ENCODE data around the gene GAL3ST2.
"Not testable (repeated sequence)": the region's sequence is repeated elsewhere in the genome, so short reads cannot be mapped to it uniquely, and the experiment has no call there.

GAL3ST2 gene

DNA sequence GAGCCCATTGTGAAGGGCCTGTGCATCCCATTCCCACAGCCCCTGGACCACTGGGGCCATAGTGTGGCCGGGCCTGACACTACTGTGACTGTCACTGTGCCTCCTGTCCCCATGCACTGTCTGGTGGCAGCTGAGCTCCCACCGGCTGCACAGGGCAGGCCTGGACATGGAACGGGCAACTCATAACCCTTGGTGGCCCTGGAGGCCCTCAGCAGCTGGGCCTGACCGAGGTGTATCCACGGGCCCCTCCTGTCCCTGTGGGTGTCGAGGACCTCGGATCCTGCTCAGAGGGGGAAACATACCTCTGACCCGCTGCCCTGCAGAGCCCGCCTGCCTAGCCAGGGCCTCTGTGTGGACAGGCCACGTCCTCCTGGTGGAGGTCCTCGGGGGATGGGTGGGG is 7.8 kb upstream of the GAL3ST2 start:
- DNase-seq (ENCODE audit: low read depth) = no peak

DNA sequence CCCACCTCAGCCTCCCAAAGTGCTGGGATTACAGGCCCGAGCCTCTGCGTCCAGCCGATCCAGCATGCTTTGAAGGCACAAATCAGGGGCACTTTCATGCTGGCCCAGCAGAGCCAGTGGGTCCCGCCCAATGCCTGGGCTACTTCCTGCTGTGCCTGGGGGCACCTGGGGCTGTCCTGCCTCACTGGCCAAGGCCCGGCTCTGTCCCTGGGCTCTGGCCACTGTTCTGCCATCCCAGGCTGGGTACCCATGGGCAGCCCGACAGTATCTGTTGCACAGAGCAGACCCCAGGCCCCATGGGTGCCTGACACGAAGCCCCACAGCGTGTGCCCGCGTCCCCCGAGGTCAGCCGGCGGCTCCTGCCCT is 6.8 kb upstream of the GAL3ST2 start:
- DNase-seq (ENCODE audit: low read depth) = no peak

DNA sequence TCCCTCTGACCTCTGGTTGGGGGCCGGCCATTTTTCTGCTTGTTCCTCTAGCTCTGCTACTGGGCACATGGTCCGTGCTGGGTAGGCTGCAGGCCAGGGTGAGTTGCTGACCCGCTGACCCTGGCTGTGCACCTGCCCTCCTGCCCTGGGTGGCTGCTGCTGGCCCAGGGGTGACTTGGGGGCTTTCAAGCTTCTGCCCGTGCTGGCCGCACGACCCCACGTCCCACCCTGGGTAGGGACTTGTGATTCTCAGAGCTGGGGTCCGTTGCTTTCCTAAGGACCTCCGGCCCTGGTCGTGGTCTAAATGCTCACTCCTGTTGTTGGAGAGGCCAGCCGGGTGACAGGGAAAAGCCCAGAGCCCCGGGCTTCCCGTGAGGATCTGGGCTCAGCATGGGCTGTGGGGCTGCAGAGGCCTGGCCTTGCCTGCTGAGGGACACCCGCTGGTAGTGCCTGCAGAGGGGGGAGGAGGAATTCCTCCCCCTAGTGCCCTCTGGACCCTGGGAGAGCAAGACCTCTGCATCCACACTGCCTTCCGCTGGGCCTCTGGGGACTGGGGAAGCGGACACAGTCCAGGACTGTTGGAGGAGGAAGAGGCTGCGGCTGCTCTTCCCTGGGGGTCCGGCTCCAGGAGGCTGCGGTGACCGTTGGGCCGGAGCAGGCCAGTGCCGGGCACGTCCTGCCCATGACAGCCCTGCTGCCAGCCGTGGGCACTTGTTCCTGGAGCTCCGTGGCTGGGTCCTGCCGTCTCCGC is 6.3 kb upstream of the GAL3ST2 start:
- DNase-seq (ENCODE audit: low read depth) = no peak

DNA sequence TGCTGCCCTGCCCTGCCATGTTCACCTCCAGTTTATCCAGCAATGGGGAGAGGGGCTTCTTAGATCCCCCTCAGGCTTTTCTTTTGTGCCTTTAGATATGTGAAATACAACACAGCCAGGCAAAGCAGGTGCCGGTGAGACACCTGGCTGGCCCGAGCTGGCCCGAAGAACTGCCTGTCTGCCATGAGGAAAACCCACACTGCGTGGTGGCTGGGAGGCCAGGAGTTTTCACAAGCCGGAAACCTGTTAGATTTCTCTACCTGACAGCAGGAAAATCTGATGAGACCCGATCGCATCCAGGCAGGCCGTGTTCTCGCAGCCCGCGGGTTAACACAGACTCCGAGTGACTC is 5.7 kb upstream of the GAL3ST2 start:
- no peak for DNase-seq (ENCODE audit: low read depth)

DNA sequence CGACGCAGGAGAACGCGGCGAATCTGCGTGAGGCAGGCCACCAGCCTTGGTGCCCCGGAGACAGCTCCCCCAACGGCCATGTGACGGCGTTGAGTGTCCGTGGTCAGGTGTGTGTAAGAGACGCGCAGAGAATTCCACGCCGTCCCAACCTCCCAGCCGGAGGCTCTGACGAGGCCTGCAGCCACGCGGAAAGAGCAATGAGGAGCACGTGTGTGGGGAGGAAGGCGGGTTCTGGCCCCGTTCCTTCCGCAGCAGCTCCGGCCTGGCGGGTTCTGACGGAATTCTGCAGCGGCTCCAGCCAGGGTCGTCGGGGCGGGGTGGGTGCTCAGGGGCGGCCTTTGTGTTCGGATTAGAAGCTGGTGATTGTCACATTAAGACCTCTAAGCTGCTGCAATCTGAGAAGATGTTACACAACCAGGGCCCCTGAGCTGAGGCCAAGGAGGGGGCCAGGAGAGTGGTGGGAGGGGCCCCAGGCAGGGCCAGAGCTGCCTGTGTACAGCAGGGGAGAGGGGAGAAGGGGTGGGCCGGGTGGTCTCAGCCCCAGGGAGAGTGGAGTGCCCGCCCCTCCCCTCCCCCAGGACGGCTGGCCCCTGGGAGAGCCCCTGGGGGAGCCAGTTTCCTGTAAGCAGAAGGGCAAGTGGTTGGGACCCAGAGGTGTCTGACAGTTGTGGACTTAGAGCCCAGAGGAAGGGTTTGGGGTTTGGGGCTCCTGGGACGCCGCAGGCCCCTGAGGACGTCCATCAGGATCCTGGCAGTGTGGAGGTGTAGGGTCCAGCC is 5.1 kb upstream of the GAL3ST2 start:
- no peak for DNase-seq (ENCODE audit: low read depth)

DNA sequence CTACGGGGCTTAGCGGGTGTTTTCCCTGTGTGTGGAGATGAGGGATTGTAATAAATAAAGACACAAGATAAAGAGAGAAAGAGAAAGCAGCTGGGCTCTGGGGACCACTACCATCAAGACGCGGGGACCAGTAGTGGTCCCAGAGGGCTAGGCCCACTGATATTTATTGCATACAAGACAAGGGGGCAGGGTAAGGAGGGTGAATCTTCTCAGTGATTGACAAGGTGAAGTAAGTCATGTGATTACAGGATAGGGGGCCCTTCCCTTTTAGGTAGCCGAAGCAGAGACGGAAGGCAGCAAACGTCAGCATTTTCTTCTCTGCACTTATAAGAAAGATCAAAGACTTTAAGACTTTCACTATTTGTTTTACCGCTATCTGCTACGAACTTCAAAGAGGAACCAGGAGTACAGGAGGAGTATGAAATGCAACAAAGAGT is 4.5 kb upstream of the GAL3ST2 start:
- DNase-seq (ENCODE audit: low read depth) = no peak

DNA sequence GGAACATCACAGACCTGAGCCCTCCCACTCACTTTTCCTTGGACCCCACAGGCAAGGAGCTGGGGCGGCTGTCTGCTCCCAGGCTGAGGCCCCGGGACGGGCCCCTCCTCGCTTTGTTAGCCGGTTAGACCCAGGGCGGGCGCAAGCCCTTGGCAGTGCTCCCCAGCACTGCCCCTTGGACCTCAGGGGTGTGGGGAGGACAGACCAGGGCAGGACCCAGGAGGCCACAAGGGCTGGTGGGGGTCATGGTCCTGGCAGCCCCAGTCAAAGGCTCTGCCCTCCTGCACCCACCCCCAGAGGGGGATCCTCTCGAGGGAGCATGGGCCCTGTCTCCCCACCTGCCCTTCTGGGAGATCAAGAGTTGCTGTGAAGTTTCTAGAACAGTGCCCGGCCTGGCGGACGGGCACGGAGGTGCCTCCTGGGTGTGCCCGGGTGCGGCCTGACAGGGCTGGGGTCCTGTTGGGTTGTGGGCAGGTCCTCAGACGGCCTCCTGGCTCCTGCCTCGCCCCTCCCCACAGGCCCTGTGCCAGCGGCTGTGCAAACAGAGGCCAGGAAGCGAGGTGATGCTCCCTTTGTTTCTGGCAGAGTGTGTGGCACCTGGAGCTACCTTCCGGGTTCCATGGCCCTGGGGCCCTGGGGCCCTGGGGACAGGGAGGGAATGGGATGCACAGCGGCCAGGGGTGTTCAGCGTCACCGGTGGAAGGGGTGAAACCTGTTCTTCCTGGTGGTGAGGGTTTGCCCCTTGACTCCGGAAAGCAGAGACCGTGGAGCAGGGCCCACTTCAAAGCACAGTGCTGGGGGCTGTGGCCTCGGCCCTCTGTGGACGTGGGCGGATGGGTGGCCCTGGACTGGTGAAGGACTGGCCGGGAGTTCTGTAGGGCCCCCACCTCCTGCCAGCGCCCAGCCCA is 2.9 kb upstream of the GAL3ST2 start:
- no peak for DNase-seq (ENCODE audit: low read depth)

DNA sequence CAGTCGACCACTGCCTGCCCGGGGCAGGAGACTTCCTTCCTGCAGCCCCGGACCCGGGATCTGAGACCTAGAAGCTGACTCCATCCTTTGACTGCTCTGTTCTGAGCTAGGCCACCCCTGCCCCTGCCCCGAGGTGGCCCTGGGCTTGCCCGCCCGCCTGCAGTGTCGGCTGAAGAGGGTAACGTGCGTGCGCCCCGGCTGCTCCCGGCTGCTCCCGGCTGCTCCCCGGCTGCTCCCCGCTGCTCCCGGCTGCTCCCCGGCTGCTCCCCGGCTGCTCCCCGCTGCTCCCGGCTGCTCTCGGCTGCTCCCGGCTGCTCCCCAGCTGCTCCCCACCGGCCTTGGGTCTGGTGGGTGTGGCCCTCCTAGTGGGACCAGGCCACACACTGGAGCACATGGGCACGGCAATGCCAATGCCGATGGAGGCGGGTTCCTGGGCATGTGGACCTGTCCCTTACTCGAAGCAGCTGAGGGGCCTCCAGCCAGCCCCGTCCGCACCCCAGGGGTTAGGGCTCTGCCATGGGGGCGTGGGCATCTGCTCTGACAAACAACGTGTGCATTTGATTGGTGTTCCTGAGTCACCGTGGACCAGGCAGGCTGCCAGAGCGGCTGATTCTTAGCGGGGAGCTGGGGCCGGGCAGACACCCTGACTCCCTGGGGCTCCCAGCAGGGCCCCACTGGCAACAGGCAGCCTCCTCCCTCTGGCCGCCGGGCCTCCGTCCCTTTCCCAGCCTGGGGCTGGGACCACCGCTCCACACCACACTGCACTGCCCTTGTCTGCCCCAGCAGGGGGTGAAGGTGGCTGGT is 2.0 kb upstream of the GAL3ST2 start:
- DNase-seq (ENCODE audit: low read depth) = peak; percentile 83

DNA sequence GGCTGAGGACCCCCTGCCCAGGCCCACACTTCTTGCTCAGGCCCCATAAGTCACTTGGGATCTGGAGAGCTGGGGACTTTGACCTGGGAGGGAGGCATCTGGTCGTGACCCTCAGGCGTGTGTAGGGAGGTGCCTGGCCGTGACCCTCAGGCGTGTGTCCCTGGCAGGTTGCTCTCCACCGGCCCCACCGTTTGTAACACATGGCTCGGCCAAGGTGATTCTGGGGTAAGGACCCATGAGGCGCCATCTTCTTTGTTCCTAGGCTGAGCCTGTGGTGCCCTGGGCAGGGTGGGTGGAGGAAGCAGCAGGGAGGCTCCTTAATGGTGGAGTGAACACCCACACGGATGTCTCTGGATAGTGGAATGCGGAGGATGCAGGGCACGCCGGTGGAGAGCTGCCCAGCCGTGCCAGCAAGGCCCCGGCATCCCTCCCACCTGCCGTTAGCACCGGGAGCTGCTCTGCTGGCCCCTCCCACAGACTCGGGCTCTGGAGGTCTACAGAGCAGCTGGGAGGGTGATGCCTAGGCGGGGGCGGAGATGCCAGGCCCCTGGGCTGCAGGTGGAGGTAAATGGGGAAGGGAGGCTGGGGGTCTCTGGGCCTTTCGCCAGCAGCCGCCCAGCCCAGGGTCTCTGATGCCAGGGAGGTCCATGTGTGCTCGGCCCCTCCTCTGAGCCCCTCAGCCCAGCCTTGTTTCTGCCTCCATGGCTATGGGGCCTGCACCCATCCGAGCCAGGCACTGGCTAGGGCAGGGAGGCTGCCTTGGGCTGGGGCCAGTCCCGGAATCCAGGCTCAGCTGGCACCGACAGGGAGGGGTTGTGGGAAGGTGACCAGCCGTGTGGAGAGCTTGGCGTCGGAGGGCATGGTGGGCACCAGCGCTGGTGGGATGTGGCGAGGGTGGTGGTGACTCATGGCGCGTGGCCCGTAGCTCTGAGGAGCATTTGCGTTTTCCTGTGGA is 1.1 kb upstream of the GAL3ST2 start:
- no peak for DNase-seq (ENCODE audit: low read depth)

DNA sequence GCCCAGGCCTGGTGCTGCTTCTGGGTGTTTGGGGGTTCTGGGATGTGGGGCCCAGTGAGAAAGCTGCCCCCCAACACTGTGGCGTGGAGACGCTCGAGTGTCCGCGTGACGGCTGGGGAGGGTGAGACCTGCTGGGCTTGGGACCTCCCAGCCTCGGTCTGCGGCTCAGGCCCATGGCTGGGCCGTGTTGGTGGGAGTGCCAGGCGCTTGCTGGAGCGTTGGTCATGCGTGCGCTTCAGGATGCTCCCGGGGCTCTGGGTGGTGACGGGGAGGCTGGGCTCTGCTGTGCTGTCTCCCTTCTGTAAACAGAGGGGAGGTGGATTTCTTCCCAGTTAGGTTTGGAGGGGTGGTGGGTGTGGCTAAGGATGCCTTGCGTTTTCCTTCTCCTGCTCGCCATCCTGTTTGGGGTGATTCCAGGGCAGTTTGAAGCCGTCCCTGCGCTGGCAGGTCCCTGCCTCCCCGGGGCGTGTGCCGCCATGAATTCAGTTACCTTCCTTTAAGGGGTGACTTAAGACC is 606 bp downstream of the GAL3ST2 start:
- DNase-seq (ENCODE audit: low read depth) = no peak

DNA sequence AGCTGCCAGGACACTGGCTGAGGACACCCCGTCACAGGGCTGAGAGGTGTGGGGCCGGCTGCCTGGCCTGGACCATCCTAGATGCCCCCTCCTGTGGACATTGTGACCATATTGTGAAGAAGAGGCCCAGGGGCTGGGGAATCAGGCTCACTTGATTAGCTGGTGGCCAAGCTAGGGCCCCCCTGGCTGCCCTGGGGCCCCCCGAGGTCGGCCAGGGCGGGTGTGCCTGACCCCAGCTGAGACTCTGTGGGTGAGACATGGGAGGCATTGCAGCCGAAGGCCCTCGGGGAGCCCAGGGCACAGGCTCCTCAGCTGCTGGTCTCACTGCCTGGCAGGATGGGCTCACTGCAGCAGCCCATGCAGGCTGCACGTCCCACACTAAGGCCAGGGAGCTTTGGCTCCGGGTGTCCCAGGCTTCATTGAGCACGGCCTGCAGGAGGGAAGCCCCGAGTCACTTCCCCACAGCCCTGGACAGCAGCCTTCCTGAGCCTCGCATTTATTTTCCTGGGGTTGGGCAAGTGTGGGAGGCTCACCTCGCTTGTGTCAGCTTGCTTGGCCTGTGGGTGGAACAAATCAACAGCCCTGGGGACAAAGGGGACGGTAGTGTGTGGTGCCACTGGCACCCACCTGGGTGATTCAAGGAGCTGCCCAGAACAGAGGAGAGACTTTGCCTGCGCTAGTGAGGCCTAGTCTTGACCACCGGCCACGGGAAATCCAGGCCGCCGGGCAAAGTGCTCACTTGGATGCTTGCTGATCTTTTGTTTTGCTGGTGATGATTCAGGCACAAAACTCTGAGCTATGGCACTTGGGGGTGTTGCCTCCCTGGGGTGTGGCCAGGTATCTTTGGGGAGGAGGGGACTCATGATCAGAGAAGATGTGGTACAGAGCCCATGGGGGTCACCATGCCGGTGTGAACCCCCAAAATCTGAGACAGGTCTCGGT is 1.3 kb downstream of the GAL3ST2 start:
- no peak for DNase-seq (ENCODE audit: low read depth)

DNA sequence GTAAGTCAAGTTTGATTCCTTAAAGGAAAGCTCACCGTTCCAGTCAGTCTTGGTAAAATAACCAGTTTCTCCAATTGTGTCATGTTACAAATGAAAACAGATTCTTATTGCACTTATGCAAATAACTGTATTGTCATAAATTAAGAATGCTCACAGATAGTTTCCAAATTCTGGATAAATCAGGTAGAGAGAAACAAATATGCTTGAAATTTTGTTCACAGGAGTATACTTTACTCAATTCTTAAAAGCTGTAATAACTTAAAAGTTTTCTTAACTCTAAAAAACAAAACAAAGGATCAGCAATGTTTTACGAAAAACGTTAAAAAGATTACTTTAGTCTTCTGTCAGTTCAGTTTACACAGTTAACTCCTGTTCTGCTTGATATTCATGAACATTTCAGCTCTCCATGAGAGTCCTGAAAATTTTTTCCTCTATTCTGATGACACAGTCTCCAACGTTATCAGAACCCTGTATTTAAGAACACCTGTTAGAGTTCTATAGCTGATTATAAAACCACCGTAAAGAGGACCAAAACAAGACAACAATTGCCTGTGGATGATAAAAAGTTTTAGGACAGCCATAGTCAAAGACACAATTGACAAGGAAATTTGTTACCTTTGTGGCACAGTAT is 4.4 kb downstream of the GAL3ST2 start:
- no peak for DNase-seq (ENCODE audit: low read depth)

DNA sequence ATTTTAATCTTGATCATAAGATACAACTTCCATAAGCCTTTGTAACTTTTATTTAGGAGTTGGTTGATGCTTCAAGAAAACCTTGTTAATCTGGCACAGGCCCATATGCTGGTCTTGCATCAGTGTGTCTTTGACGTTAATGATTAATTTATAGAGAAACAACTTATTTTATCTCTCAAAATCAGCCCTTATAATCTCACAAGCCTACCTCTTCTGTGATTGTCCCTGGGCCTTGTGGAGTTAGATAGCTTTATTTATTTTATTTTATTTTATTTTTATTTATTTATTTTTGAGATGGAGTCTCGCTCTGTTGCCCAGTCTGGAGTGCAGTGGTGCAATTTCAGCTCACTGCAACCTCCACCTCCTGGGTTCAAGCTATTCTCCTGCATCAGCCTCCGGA is 5.4 kb downstream of the GAL3ST2 start:
- not testable (repeated sequence) for DNase-seq (ENCODE audit: low read depth)

DNA sequence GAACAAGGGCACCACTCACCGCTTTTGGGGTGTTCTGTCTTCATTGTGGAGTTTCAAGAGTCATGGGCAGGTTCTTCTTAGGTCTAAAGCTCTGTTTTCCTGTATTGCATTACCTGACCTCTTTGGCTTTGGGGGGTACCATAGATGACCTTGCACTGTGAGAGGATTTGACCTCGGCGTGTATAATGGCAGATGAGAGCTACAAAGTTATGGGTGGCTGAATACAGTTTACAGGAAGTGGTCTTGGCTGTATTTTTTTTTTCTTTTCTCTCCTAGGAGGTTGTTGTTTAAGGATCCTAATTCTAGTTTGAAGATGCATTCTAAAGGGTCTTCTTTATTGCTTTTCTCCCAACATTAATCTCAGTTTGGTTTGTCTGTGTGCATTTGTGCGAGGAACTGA is 11.5 kb downstream of the GAL3ST2 start:
- DNase-seq (ENCODE audit: low read depth) = no peak

DNA sequence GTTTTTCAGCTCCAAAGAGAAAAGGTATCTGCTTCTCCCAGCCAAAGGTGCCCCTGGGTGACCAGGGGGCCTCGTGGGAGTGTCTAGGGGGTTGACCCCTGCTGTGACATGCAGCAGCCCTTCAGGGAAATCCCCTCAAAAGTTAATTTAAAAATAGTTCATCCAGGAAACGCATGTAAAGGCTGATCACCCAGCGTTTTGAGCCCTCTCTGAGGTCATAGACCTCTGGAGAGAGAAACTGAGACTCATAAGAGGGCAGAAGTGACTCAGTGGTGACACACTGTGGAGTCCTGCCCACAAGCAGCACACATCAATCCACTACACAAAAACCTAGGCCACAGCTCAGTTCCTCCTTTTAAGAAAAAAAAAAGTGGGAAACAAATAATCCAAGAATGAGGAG is 11.9 kb downstream of the GAL3ST2 start:
- peak; percentile 36 for DNase-seq (ENCODE audit: low read depth)

DNA sequence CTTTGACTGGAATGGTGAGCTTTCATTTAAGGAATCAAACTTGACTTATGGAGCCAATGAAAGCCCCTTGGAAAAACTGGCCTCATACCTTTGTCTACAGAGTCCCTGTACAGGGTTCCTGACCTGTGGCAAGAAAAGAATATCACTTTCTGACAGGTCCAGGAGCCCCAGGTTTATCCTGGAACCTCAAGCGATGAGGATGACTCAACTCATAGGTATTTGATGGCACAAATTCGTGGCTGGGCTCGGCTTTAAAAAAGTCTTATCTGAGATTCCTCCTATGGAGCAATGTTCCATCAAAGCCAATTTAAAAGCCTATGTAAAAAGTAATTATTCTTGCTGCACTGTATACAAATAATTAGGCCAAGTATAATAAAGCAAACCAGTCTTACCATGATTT is 14.8 kb downstream of the GAL3ST2 start:
- peak; percentile 29 for DNase-seq (ENCODE audit: low read depth)

DNA sequence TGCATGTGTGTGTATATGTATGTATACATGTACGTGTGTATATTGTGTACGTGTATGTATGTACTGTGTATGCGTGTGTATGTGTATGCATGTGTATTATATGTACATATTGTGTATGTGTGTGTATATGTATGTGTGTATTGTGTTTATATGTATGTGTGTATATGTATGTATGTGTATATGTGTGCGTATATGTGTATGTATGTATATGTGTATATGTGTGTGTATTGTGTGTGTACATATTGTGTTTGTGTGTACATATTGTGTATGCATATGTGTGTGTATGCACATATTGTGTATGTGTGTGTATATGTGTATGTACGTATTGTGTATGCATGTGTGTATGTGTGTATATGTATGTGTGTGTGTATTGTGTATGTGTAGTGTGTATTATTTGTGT is 16.8 kb downstream of the GAL3ST2 start:
- DNase-seq (ENCODE audit: low read depth) = no peak

DNA sequence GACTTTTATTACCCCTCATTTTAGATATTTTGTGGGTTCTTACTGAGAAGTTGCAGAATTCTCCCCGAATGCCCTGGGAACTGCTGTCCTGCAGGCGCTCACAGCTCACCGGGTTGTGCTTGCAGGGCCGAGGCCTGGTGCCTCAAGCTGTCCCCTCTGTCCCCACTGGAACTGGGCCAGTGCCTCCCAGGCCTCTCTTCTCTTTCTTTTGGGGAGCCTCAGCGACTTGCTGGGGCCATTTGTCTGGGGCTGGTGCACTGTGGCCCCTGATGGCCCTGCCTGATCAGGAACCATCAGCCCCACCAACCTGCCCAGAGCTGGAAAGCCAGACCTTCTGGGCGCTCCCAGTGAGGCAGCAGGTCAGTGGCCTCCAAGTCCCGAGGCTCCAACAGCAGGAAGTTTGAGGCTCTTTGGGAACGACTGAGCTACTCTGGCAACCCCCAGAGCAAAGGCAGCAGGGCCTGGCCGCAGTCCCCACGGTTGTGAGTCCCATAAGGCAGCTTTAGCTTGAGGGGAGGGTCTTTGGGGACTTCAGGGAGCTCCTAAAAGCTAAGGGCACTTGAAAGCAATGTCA is 17.7 kb downstream of the GAL3ST2 start:
- DNase-seq (ENCODE audit: low read depth) = no peak

All from ELR (cell line).